Fibroblast of skin of abdomen (primary cell): ENCODE data around the gene SERPINC1.
A peak's percentile ranks its signal among the peaks of the same experiment; 100 is the strongest.
"Not testable (repeated sequence)": the region's sequence is repeated elsewhere in the genome, so short reads cannot be mapped to it uniquely, and the experiment has no call there.

ENCODE experiments used
- DNase-seq: peaks from one replicate; pipeline ENCODE4 v3.0.0-alpha.2; 2013

SERPINC1 gene

DNA sequence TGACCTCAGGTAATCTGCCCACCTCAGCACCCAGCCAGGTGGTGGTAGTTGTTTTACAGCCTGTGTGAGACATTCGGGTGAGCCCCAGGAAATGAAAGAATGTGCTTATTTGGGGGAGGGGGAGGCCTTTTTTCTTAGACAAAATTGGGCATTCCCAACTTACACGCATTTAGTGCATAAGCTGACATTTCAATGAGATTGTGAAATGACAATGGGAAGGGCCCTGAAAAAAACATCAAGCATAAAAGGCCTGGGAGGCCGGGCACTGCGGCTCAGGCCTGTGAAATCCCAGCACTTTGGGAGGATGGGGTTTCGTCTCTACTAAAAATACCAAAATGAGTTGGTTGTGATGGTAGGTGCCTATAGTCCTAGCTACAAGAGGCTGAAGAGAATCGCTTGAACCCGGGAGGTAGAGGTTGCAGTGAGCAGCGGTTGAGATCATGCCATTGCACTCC, 54.3 kb downstream of the SERPINC1 start:
- DNase-seq, result no peak

DNA sequence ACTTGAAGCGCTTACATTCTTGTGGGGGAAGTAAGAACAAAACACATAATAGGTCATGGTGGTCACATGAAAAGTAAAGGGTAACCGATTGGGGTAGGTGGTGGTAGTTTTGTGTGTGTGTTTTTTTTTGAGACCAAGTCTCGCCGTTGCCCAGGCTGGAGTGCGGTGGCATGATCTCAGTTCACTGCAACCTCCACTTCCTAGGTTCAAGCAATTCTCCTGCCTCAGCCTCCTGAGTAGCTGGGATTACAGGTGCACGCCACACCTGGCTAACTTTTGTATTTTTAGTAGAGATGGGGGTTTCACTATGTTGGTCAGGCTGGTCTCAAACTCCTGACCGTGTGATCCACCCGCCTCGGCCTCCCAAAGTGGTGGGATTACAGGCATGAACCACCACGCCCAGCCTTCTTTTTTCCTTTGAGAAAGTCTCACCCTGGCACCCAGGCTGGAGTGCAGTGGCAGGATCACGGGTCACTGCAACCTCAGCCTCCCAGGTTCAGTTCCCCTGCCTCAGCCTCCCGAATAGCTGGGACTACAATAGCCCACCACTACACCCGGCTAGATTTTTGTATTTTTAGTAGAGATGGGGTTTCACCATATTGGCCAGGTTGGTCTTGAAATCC, 54.9 kb downstream of the SERPINC1 start:
- not testable (repeated sequence) for DNase-seq

DNA sequence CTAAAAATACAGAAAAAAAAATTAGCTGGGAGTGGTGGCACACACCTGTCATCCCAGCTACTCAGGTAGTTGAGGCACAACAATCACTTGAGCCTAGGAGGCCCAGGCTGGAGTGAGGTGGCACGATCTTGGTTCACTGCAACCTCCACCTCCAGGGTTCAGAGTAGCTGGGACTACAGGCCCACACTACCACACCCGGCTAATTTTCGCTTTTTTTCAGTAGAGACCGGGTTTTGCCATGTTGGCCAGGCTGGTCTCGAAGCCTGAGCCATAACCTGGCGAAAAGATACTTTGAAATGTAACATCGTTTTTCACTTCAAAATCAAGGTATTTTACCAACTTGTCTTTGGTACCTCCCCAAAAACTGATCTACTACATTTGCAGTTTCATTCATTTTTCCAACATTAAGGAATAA, 55.4 kb downstream of the SERPINC1 start:
- peak; percentile 28 for DNase-seq

DNA sequence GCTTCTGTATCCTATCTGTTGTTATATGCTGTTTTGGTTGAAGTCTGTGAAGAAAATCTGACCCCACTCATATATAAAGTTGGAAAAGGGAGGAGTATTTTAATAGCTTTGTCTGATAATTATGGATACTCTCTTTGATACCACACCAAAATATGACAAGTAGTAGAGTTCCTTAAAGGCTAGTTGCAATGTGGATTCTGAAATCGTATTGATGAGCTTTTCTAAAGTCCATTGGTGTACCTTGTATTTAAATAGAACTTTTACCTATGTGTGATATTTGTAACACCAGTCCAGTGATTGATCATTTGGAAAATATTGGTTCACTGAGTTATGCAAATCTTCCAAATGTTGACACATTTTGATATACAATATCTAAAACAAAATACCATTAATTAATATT, 57.1 kb downstream of the SERPINC1 start:
- no peak for DNase-seq

DNA sequence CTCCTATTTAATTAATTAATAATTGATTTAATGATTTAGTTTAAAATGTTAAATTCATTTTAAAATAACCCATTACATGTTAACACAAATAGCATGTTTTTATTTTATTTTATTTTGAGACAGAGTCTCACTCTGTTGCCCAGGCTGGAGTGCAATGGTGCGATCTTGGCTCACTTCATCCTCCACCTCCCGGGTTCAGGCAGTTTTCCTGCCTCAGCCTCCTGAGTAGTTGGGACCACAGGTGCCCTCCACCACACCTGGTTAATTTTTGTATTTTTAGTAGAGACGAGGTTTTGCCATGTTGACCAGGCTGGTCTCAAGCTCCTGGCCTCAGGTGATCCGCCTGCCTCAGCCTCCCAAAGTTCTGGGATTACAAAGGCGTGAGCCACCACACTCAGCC, 57.6 kb downstream of the SERPINC1 start:
- not testable (repeated sequence) for DNase-seq

DNA sequence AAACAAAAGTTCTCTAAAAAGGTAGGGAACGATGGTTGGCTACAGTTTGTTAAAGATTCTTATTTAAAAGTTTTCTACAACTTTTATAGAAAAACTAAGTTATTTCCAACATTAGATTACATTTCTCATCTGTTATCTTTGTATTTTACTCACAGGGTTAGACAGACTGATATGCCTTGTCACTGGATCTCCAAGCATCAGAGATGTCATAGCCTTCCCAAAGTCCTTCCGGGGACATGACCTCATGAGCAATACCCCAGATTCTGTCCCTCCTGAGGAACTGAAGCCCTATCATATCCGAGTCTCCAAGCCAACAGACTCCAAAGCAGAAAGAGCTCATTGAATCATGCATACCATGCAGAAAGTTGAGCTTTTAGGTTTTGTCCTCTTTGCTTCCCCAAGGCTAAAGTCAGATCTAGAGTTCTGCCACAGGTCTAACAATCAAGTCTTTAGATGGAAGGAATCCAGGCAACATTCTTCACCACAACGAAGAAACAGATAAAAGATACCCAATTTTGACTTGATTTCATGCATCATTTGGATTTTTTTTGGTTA, 59.7 kb downstream of the SERPINC1 start:
- DNase-seq, result no peak

DNA sequence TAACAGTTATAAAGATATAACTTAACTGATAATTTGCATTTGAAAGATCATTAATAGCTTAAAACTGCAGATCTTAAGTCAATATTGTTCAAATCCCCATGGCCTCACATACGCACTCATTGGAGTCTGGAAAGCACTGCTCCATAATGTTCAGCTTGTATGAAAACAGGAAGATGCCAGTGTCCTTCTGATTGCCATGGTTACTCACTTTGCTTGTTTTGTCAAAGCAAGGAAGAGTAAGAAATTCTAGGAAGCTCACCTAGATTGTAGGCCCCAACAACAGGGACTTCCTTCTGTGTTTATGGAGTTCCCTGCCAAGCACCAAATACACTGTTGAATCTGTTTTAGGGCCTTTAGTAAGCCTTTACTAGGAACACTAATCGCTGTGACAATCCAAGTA, 60.2 kb downstream of the SERPINC1 start:
- DNase-seq, result no peak

DNA sequence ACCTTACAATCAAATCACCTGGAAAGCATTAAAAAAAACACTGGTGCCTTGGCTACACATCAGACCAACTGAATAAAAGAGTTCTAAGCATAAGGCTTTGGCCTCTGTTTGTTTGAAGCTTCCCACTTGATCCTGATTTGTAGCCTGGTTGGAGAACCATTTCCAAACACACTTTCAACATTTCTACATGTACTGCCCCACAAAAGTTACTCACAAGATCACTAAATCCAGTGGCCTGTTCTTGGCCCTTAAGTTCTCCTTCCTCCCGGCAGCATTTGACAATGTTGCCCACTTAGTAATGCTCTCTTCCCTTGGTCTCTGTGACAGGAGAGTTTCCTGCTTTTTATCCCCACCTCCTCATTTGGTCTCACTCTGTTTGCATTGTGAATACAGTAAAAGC, 61.1 kb downstream of the SERPINC1 start:
- no peak for DNase-seq
